Vagina (tissue), 2 donors: ENCODE data around the gene IZUMO1.

Source experiments
- CTCF ChIP-seq, 3 experiments: fragments of 450-650 bp in 2 of 3; fragments of 200-600 bp in 1 of 3; sonication (generic) in 1 of 3; IDR thresholded peaks; one replicate each; pipeline ENCODE4 v1.5.1; 2017 to 2019; ENCODE audit warnings: antibody characterized with exemption in 3 of 3, mild to moderate bottlenecking in 2 of 3, moderate library complexity in 2 of 3
- POLR2AphosphoS5 ChIP-seq, 2 donors: sonication (generic); formaldehyde crosslinking; IDR thresholded peaks; one replicate each; pipeline ENCODE4 v1.9.0; 2017; ENCODE audit warnings: antibody characterized with exemption in 2 of 2, mild to moderate bottlenecking in 2 of 2, low read depth in 1 of 2; ENCODE audit not compliant: insufficient read depth in 1 of 2

GRCh38 chr19:48772503-48772953, 25.8 kb upstream of the IZUMO1 start:
- TF ChIP-seq POLR2AphosphoS5 (IDR thresholded peaks at IDR 0.05; ENCODE audit: insufficient read depth in 1 of 2, low read depth in 1 of 2) (no peak), CTCF (IDR thresholded peaks at IDR 0.05) (no peak)
